GM12891 (cell line): ENCODE measurements around the gene XRRA1.

Experiments used
- POLR2A ChIP-seq: IDR thresholded peaks from 2 replicates; pipeline ENCODE4 v1.6.1; 2011; ENCODE audit warnings: low read depth, low read length, control low read depth
- POLR2AphosphoS5 ChIP-seq: IDR thresholded peaks from 2 replicates; pipeline ENCODE4 v1.6.1; 2011; ENCODE audit warnings: low read depth, low read length, control low read depth
- POU2F2 ChIP-seq: IDR thresholded peaks from 2 replicates; pipeline ENCODE4 v1.6.1; 2011; ENCODE audit warnings: low read depth, mild to moderate bottlenecking, control low read depth, low read length, moderate library complexity
- SPI1 ChIP-seq: IDR thresholded peaks from 2 replicates; pipeline ENCODE4 v1.6.1; 2011; ENCODE audit warnings: low read depth, low read length, control low read depth
- TAF1 ChIP-seq: IDR thresholded peaks from 2 replicates; pipeline ENCODE4 v1.6.1; 2011; ENCODE audit warnings: low read depth, low read length, control low read depth

- TF ChIP-seq SPI1 = no peak
- TF ChIP-seq POLR2AphosphoS5 = no peak
- no peak for TF ChIP-seq TAF1
- no peak for TF ChIP-seq POLR2A
- TF ChIP-seq POU2F2 = no peak
Observed at GRCh38 chr11:74820763-74821162, 128.1 kb downstream of the XRRA1 start.
